KMS-11 (cell line): ENCODE measurements around the gene HMGCS1.

Source experiments
- H2AFZ ChIP-seq: fragments of 200-600 bp; sonication (generic); 2 replicates; pipeline ENCODE4 v1.6.1; 2016; ENCODE audit warnings: antibody characterized with exemption, mixed run types, low read depth
- H3K27ac ChIP-seq: fragments of 200-600 bp; sonication (generic); 2 replicates; pipeline ENCODE4 v1.6.1; 2016; ENCODE audit warnings: mild to moderate bottlenecking, mixed run types
- H3K27me3 ChIP-seq: fragments of 200-600 bp; sonication (generic); 2 replicates; pipeline ENCODE4 v1.6.1; 2017; ENCODE audit warnings: mild to moderate bottlenecking, low read depth, mixed run types, moderate library complexity; ENCODE audit not compliant: insufficient read depth
- H3K36me3 ChIP-seq: fragments of 200-600 bp; sonication (generic); 2 replicates; pipeline ENCODE4 v1.6.1; 2017; ENCODE audit warnings: mild to moderate bottlenecking, mixed run types; ENCODE audit not compliant: insufficient read depth
- H3K4me1 ChIP-seq: fragments of 200-600 bp; sonication (generic); 2 replicates; pipeline ENCODE4 v1.6.1; 2016; ENCODE audit warnings: mild to moderate bottlenecking, low read depth, mixed run types; ENCODE audit not compliant: poor library complexity, severe bottlenecking
- H3K4me2 ChIP-seq: fragments of 200-600 bp; sonication (generic); 2 replicates; pipeline ENCODE4 v1.7.0; 2016; ENCODE audit warnings: mild to moderate bottlenecking, mixed run types
- H3K4me3 ChIP-seq: fragments of 200-600 bp; sonication (generic); IDR thresholded peaks from 2 replicates; pipeline ENCODE4 v1.6.1; 2017; ENCODE audit warnings: low read depth, low read length, mixed read lengths; ENCODE audit not compliant: insufficient read depth
- H3K79me2 ChIP-seq: fragments of 200-600 bp; sonication (generic); 2 replicates; pipeline ENCODE4 v1.6.1; 2016; ENCODE audit warnings: low read depth, mixed run types; ENCODE audit not compliant: insufficient read depth
- H3K9ac ChIP-seq: fragments of 200-600 bp; sonication (generic); 2 replicates; pipeline ENCODE4 v1.6.1; 2016; ENCODE audit warnings: mild to moderate bottlenecking, mixed run types
- H4K20me1 ChIP-seq: fragments of 200-600 bp; sonication (generic); 2 replicates; pipeline ENCODE4 v1.6.1; 2016; ENCODE audit warnings: mild to moderate bottlenecking, mixed run types; ENCODE audit not compliant: insufficient read depth
- CTCF ChIP-seq: fragments of 200-600 bp; sonication (generic); conservative IDR thresholded peaks from 2 replicates; pipeline ENCODE4 v1.6.1; 2017; ENCODE audit warnings: low read depth, mild to moderate bottlenecking, antibody characterized with exemption, low read length, moderate library complexity, mixed read lengths

The HMGCS1 gene

GRCh38 chr5:43313854-43314457, 744 bp upstream of the HMGCS1 start:
- H3K79me2 ChIP-seq = peaks cover 38% of the 10 kb centered on the region
- H4K20me1 ChIP-seq = no peaks in the 10 kb centered on the region
- H3K4me2 ChIP-seq = peak overlapping the region; percentile 50
- peak overlapping the region; percentile 77 for H2AFZ ChIP-seq
- peaks cover 28% of the 10 kb centered on the region for H3K4me1 ChIP-seq
- H3K27ac ChIP-seq = peak overlapping the region; percentile 83
- no peaks in the 10 kb centered on the region for H3K36me3 ChIP-seq
- H3K4me3 ChIP-seq = no peak overlapping the region
- no peaks in the 10 kb centered on the region for H3K27me3 ChIP-seq
- H3K9ac ChIP-seq = 0 out of 2 replicates have a peak overlapping the region, but pooled peaks have one; percentile 2
- TF ChIP-seq CTCF = no peak

GRCh38 chr5:43312699-43313034, 545 bp downstream of the HMGCS1 start:
- TF ChIP-seq CTCF = no peak
- Histone ChIP-seq H3K4me2 (peak overlapping the region; percentile 83), H3K36me3 (no peaks in the 10 kb centered on the region), H3K4me3 (no peak overlapping the region), H2AFZ (peak overlapping the region; percentile 86), H3K4me1 (peaks cover 28% of the 10 kb centered on the region), H4K20me1 (no peaks in the 10 kb centered on the region), H3K79me2 (peaks cover 51% of the 10 kb centered on the region), H3K9ac (peak overlapping the region; percentile 88), H3K27me3 (no peaks in the 10 kb centered on the region), H3K27ac (peak overlapping the region; percentile 83)

DNA sequence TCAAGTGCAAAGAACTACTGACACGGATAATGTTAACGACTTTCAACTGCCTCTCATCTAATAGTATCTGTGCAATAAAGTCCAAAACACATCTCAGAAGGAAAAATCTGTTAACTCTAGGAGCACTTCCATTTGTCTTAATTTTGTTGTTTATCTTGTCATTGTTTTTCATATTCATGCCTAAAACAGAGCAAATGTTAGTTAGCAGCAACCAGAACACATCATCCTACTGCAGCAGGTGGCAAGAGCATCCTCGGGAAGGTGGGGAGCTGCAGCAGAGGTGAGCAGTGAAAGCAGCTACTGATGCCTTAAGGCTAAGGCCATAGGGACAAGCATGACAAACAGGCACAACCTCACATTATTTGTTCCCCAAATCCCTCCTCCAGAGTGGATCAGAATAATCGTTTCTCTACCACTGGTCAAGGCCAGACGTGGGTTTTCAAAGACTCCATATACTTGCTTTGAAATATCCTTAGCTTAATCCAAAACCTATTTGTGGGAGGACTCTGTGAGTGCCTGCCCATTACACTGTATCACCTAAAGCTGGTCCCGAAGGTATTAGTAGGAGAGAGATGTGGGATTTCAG, 1.0 kb downstream of the HMGCS1 start:
- Histone ChIP-seq H3K27ac (peak overlapping the region; percentile 83; the same call in 1 of the 2 replicates), H3K4me1 (peaks cover 28% of the 10 kb centered on the region), H4K20me1 (no peaks in the 10 kb centered on the region), H3K79me2 (peaks cover 51% of the 10 kb centered on the region), H3K27me3 (no peaks in the 10 kb centered on the region), H3K9ac (peak overlapping the region; percentile 88; the same call in 1 of the 2 replicates), H3K4me2 (peak overlapping the region; percentile 83), H3K36me3 (no peaks in the 10 kb centered on the region), H3K4me3 (no peak overlapping the region), H2AFZ (no peak overlapping the region)
- TF ChIP-seq CTCF = no peak

DNA sequence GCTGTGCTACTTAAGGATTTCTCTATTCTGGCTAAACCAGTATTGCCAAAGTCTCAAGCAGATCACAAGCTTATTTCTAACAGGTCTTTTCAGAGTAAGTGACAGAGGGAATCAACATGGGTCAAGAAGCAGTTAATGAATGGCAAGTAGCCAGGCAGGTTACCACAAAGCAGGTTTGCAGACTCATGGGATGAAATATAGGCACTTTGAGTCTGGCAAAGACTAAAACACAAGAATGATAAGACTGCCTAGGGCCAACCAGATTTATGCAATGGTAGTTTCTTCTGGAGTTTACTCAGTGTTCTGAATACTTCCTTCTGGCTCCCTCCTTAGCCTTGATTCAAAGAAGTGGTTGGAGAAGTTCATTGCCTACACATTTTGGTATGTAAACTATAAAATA, 3.6 kb downstream of the HMGCS1 start:
- Histone ChIP-seq H3K4me3 (no peak overlapping the region), H3K9ac (no peak overlapping the region), H3K27me3 (no peaks in the 10 kb centered on the region), H3K4me1 (peaks cover 42% of the 10 kb centered on the region), H2AFZ (no peak overlapping the region), H3K36me3 (no peaks in the 10 kb centered on the region), H3K4me2 (0 out of 2 replicates have a peak overlapping the region, but pooled peaks have one; percentile 8), H3K27ac (no peak overlapping the region), H4K20me1 (no peaks in the 10 kb centered on the region), H3K79me2 (peaks cover 57% of the 10 kb centered on the region)
- no peak for TF ChIP-seq CTCF
